Measurements from ENCODE around the gene USP37. TPM values are rescaled to one million over a fixed set of nuclear protein-coding genes. Genes with fewer than 3 reads are reported as not detected.

The USP37 gene
- total RNA-seq, 1 experiment from 2014 or later: 16.1 TPM

DNA sequence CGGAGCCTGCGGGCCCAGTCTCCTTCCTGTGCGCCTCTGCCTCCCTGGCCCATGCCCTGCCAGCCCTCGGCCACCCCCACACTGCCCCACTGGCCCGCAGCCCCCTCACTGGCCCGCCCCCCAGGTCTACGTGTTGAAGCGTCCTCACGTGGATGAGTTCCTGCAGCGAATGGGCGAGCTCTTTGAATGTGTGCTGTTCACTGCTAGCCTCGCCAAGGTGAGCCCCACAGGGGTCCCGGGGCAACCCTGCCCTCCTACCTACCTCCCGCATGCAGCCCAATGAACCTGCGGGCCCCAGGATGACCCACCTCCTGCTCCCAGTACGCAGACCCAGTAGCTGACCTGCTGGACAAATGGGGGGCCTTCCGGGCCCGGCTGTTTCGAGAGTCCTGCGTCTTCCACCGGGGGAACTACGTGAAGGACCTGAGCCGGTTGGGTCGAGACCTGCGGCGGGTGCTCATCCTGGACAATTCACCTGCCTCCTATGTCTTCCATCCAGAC, 165.2 kb downstream of the USP37 start:
- no peak for DNase-seq (ENCODE audit: low read depth)

DNA sequence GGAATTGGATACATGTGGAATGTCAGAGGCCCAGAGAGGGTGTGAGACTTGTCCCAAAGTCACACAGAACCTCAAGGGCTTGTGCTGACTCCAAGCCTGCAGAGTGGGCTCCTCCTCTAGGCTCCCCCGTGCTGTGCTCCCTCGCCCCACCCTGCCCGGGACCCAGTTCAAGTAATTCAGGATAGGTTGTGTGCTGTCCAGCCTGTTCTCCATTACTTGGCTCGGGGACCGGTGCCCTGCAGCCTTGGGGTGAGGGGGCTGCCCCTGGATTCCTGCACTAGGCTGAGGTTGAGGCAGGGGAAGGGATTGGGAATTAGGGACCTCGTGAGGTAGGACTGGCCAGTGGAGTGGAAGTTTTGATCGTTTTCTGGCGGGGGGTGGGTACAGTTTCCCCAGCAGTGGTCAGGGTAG, 165.7 kb downstream of the USP37 start:
- no peak for DNase-seq (ENCODE audit: low read depth)

DNA sequence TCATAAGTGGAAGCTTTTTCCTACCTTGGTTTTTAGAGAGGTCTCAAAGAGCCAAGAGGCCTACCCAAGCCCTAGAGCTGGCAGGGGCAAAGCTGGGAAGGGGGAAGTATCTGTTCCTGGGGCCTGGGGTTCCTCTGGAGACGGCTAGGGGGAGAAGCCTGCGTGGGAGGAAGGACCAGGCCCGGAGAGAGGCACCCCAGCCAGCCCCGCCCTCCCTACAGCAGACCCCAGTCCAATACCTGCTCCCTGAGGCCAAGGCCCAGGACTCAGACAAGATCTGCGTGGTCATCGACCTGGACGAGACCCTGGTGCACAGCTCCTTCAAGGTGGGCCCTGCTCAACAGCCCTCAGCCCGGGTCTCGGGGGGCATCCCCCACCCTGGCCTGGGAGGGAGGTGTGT, 166.3 kb downstream of the USP37 start:
- no peak for DNase-seq (ENCODE audit: low read depth)

DNA sequence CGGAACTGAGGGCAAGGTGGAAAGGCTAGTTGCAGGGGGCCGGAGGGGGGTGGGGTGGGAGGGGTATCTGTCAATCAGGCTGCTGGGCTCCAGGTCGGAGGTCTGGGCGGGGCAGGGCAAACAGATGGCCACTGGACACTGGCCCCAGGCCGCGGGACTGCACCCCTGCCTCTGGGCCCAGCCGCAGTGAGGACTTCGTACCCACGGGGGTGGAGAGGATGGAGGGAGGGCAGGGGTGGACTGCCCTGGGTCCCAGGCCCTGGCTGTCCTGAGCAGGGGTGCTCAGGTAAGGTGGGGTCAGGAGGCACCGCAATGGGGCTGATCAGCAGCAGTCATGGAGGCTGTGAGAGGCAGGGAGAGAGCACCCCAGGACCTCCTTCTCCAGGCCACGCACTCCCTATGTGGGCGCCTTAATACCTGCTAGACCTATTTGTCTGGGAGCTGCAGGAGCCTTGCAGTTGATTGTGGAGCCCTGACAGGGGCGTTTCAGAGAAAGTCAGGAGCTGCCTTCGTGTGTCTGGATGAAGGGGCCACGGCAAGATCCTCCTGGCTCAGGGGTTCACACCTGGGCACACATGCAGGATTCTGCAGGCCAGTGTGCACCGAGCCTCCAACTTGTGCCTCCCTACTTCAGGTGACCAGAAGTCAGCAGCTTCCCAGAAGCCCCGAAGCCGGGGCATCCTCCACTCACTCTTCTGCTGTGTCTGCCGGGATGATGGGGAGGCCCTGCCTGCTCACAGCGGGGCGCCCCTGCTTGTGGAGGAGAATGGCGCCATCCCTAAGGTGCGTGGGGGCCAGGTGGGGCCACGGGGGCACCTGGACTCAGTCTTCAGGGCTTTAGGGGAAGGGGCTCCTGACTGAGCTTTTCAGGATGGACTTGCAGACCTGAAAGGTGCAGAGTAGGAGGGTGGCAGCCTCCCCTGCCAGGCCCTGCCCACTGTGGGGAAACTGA, 166.9 kb downstream of the USP37 start:
- DNase-seq (ENCODE audit: low read depth): no peak

Other genes with a start within 250 kb of the USP37 start
- gene CATIP, start 211.5 kb downstream of the USP37 start, total RNA-seq (2014; rRNA removed; shearing (Covaris generic)): not detected in 2 replicates
- not detected in 2 replicates for gene SLC11A1, start 186.1 kb downstream of the USP37 start, total RNA-seq (2014; rRNA removed; shearing (Covaris generic))
- gene CTDSP1, start 168.5 kb downstream of the USP37 start, total RNA-seq (2014; rRNA removed; shearing (Covaris generic)): 27.4 and 36.3 TPM in 2 replicates
- gene VIL1, start 149.2 kb downstream of the USP37 start, total RNA-seq (2014; rRNA removed; shearing (Covaris generic)): 0.06 TPM in 1 of 2 replicates, not detected in the other
- gene CNOT9, start 488 bp upstream of the USP37 start, total RNA-seq (2014; rRNA removed; shearing (Covaris generic)): 94.2 and 118 TPM in 2 replicates
- 0.06 TPM in 1 of 2 replicates, not detected in the other for gene PLCD4, start 39.5 kb upstream of the USP37 start, total RNA-seq (2014; rRNA removed; shearing (Covaris generic))
- 7.3 and 7.6 TPM in 2 replicates for gene ZNF142, start 91.3 kb upstream of the USP37 start, total RNA-seq (2014; rRNA removed; shearing (Covaris generic))
- 53.3 and 59.9 TPM in 2 replicates for gene BCS1L, start 91.3 kb upstream of the USP37 start, total RNA-seq (2014; rRNA removed; shearing (Covaris generic))
- gene RNF25, start 103.7 kb upstream of the USP37 start, total RNA-seq (2014; rRNA removed; shearing (Covaris generic)): 42.3 and 54.7 TPM in 2 replicates
- gene STK36, start 103.7 kb upstream of the USP37 start, total RNA-seq (2014; rRNA removed; shearing (Covaris generic)): 13.9 and 28.7 TPM in 2 replicates
- 13.7 and 15.4 TPM in 2 replicates for gene TTLL4, start 142.5 kb upstream of the USP37 start, total RNA-seq (2014; rRNA removed; shearing (Covaris generic))
- 0.77 and 0.80 TPM in 2 replicates for gene CYP27A1, start 213.8 kb upstream of the USP37 start, total RNA-seq (2014; rRNA removed; shearing (Covaris generic))